Suppressor macrophage (primary cell): ENCODE results near the gene S100A10.

Experiments used
- DNase-seq, 4 experiments: peaks; one replicate each; pipeline ENCODE4 v3.0.0-alpha.2; 2020 to 2022

S100A10 gene

DNA sequence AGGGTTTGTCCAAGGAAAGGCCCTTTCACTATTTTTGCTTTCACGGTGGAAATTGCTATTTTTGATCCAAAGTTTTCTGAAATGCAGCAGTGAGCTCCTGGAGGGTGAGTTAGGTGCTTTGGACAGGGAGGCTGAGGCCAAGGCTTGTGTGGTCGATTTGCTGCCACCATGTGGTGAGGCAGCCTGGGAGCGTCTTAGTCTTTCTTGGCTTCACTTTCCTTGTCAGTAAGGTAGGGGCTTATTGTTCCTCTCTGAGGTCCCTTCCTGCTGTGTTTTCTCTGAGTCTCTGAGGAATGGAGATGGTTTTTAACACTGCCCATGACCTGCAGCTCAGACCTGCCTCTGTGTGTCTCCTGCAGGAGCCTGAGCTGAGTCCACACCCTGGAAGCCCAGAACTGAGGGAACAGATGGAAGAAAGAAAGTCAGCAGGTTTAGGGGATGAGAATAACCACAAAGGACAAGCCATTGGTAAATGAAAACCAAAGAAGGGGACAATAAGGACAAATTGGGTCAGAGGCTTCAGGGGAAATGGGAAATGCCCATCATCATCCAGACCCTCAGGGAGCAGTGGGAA, 20.1 kb upstream of the S100A10 start:
- peak; percentile 63 to 77 (median 70) for DNase-seq

DNA sequence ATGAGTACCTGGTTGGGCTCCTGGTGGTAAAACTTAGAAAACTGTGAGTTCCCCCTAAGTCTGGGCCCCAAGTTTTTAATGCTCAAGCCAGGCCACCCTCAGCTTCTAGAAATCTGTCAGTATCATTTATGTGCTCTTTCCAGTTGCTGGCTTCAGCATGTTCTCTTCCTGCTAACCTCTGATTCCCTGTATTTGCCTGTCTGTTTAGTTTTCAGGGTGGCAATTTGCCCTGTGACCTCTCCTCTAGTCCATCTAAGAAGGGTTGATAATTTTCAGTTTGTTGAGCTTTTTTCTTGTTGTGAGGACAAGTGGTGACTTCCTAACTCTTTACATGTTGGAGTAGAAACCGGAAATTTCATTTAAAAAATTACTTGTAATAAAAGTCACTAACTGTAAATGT, 16.0 kb upstream of the S100A10 start:
- DNase-seq: no peak

DNA sequence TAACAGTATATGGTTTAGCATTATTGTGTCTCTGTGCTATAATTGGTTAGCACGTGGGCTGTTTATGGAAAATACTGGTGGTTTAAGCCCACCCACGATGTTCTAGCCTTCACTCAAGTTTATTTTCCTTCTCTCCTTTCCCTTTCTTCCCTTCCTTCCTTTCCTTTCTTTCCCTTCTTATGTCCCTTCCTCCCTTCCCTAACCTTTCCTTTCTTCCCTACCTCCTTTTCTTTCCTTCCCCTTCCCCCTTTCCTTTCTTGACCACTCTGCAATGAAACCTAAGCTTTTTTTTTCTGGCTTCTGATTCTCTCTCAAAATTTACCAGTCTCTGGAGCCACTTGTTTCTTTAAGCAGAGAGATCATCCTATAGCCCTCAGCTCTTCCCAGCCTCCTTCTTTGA, 13.4 kb upstream of the S100A10 start:
- DNase-seq: no peak

- DNase-seq: no peak
Observed at GRCh38 chr1:152005360-152005912, 11.8 kb upstream of the S100A10 start.

GRCh38 chr1:152003846-152004442, 10.3 kb upstream of the S100A10 start:
- DNase-seq: no peak

GRCh38 chr1:152002960-152003359, 9.3 kb upstream of the S100A10 start:
- no peak for DNase-seq

GRCh38 chr1:152001631-152002584, 8.2 kb upstream of the S100A10 start:
- DNase-seq: peak; percentile 87 to 92 (median 89)

DNA sequence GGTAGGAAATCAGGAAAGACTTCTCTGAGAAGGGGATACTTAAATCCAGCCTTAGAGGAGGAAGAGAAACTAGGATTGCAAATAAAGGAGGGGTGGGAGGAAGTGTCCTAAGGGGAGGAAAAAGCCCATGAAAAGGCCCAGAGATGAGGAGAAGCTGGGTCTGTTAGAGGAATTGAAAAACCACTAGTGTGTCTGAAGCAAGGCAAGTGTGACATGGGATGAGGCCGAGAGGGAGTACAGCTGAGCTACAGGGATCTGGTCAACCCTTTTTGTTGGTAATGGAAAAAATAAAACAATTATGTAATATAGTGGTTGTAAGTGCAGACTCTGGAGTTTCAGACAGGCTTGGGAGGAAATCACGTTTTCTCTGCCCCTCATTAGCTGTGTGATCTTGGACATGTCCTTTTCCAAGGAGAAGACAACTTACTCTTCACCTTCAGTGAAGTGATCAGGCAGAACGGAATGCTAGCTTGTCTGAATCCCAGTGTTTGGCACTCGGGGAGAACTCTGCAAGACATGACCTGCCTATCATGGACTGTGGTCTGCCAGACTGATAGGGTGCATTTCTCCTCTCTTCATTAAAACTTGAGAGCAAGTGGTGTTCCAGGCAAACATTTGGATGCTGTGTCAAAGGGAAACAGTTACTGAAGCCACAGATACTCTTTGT, 7.4 kb upstream of the S100A10 start:
- peak; percentile 84 to 94 (median 89) for DNase-seq

DNA sequence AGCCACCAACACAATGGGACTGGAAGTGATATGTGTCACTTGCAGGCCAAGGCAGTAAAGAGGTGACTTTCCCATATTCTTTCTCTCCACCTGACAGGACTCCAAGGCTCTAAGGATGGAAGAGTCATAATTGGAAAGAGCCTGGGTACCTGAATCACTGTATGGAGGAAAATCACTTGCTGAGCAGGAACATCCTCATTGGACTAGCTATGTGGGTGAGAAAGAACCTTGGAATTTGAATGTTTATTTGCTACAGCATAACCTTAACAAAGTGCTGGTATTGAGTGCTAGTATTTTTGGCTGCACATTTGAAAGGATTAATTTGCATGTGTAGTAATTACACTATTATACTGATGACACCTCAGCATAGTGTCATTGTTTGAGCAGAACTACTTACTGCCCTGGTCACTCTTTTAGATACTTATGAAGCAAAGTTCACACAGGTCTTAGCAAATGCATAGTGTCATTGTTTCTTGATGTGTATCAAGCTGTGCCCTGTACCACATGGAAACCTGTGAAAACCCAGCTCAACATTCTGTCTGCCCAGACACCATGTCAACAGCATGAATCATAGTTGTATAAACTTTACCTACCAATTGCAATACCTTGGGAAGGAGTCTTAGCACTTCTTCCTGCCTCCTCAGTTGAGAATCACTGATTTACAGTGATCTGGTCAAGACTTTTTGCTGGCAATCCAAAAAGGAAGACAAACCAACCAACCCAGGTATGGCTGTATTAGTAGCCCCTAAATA, 5.1 kb upstream of the S100A10 start:
- DNase-seq: no peak

GRCh38 chr1:151997284-151997570, 3.6 kb upstream of the S100A10 start:
- no peak for DNase-seq

- peak in 1 of 4 experiments; percentile 36 for DNase-seq
Observed at GRCh38 chr1:151995774-151996173, 2.1 kb upstream of the S100A10 start.

DNA sequence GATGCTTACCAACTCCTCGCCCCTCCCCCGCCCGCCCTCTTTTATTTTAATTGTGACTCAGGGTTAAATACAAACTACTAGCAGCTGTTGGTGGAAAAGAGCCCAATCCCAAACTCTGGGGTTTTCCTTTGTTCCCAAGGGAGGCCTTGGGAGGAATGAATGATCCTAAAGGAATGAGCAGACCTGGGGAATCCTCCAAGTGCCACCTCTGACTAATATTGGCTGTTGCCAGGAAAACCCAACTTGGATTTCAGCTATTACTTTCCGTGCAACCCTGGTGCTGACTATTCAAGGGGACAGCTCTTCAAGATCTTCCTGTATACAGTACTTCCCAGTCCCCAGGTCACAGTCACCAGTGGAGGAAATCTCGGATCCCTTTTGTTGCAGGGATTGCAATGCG, 1.3 kb upstream of the S100A10 start:
- peak in 2 of 4 experiments; percentile 22 to 37 for DNase-seq

GRCh38 chr1:151993084-151993733, 450 bp downstream of the S100A10 start:
- DNase-seq: peak; percentile 54 to 80 (median 70)

DNA sequence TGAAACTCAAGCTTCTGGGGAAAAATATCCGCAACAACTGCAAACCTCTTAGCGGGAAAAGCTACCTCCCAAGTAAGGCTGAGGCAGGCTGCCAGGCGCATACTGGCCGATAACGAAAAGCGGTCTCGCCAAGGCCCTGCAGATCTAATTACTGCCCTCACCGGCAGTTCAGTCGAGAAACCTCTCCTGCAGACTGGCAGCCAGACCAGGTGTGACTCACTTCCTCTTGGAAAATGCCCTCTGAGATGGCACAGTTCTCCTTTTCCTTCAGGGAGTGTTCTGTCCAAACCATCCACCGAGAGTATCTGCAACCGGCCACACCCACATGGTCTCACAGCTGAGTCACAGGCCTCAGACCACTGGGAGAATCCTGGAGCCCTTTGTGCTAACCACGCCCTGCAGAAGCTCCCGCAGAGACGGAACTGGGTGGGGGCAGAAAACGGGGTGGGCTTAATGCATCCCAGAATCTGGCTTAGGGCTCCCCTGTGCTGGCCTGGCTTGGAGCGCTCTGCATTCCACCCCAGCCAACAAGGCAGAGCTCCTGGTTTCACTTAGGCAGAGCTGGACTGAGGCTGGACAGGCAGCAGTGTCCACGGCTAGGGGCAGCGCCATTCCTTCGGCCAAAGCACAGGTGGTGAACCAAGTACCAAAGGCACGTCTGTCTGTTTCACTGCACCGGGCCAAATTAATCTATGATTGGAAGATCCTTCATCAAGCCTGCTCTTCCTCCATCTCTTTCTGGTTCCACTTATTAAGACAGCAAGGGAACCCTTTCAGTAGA, 1.2 kb downstream of the S100A10 start:
- peak; percentile 86 to 95 (median 92) for DNase-seq

DNA sequence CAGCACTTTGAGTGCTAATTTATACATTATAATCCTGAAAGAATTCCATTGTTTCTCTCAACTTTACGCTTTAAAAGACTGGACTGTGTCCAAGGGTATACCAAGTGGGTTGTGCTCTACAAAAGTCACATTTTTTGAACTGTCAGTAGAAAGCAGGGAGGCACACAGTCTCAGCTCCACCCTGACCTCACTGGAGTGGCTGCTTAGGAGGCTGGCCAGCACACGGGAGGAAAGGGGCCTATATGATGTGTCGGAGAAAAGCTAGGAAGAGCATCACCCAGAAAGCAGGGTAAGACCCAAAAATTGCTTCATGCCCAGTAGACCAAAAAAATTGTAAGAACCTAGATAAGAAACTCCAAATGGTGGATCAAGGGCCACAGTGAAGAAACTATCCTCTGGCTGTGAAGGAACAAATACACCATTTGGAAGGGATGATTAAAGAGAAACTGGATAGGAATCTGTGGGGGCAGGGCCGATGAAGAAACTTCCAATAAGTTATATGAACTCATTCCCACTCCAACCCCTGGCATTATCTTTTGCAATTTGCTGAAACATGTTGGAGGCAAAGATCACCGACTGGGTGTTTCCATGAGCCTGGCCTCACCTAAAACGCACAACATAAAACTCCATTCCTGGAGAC, 1.9 kb downstream of the S100A10 start:
- DNase-seq: no peak

GRCh38 chr1:151990856-151991198, 2.8 kb downstream of the S100A10 start:
- no peak for DNase-seq

- no peak for DNase-seq
Observed at GRCh38 chr1:151990058-151990855, 3.4 kb downstream of the S100A10 start.

DNA sequence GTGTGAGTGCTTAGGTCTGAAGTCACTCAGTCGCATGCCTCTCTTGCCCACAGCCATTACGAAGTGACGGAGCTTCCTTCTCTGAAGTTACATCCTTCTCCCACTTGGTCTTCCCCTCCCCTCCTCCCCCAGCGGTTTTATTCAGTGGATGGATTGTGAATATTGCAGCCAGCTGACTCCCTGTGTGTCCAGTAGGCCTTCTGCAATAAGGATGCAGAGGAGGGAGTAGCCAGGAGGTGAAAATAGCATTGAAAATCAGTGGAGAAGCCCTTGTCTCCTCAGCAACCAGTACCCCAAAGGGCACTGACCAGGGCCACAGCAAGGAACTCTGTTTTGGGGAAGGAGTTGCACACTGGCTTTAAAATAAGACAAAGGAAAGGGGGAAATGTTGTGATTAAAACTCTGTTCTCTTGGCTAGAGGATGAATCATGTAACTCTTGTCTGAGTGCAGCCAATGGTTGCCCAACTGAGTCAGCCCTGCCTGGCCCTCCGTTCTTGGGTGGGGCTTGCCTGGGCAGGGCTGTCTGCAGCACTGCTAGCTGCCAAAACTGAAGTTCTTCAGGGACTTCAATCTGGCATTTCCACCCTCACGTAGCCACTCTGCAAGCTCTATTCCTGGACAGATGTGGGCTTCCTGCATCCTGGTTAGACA, 4.3 kb downstream of the S100A10 start:
- peak; percentile 81 to 92 (median 88) for DNase-seq

GRCh38 chr1:151988405-151988923, 5.2 kb downstream of the S100A10 start:
- no peak for DNase-seq
